Mesendoderm (in vitro differentiated cells): Measurements from ENCODE around the gene CCDC188.

Experiments used
- DNase-seq: peaks from one replicate; pipeline ENCODE4 v3.0.0; 2013
- H2AK5ac ChIP-seq: 2 replicates; pipeline ENCODE4 v1.6.1; 2013; ENCODE audit warnings: low read length, inconsistent platforms
- H2BK120ac ChIP-seq: 2 replicates; pipeline ENCODE4 v1.6.1; 2013; ENCODE audit warnings: low read depth, mild to moderate bottlenecking, low read length, moderate library complexity, mixed read lengths
- H2BK15ac ChIP-seq: replicated peaks from 2 replicates; pipeline ENCODE4 v1.6.1; 2013; ENCODE audit warnings: low read depth, mild to moderate bottlenecking, moderate library complexity
- H2BK5ac ChIP-seq: 2 replicates; pipeline ENCODE4 v1.6.1; 2013; ENCODE audit warnings: low read length, inconsistent platforms
- H3K18ac ChIP-seq: 2 replicates; pipeline ENCODE4 v1.6.1; 2013; ENCODE audit warnings: mild to moderate bottlenecking, low read length, mixed read lengths
- H3K23ac ChIP-seq: one replicate; pipeline ENCODE4 v1.6.1; 2013; ENCODE audit warnings: low read length
- H3K27ac ChIP-seq: 2 replicates; pipeline ENCODE4 v1.5.1; 2013; ENCODE audit warnings: low read depth, mild to moderate bottlenecking, inconsistent platforms, low read length, moderate library complexity
- H3K27me3 ChIP-seq: 2 replicates; pipeline ENCODE4 v1.6.1; 2013; ENCODE audit warnings: low read length, control low read depth, mild to moderate bottlenecking, inconsistent platforms; ENCODE audit not compliant: insufficient read depth, poor library complexity
- H3K36me3 ChIP-seq: 2 replicates; pipeline ENCODE4 v1.6.1; 2013; ENCODE audit warnings: low read length, inconsistent platforms; ENCODE audit not compliant: control insufficient read depth, insufficient read depth
- H3K4ac ChIP-seq: one replicate; pipeline ENCODE4 v1.6.1; 2013; ENCODE audit warnings: low read depth, mild to moderate bottlenecking, low read length, moderate library complexity
- H3K4me1 ChIP-seq: 2 replicates; pipeline ENCODE4 v1.6.1; 2013; ENCODE audit warnings: low read depth, low read length, inconsistent platforms; ENCODE audit not compliant: control insufficient read depth
- H3K4me2 ChIP-seq: 2 replicates; pipeline ENCODE4 v1.6.1; 2013; ENCODE audit warnings: low read length
- H3K4me3 ChIP-seq: 2 replicates; pipeline ENCODE4 v1.5.1; 2013; ENCODE audit warnings: mild to moderate bottlenecking, low read length
- H3K56ac ChIP-seq: one replicate; pipeline ENCODE4 v1.6.1; 2013; ENCODE audit warnings: low read length
- H3K79me1 ChIP-seq: 2 replicates; pipeline ENCODE4 v1.6.1; 2013; ENCODE audit warnings: low read length, inconsistent platforms
- H3K79me2 ChIP-seq: 2 replicates; pipeline ENCODE4 v1.6.1; 2013; ENCODE audit warnings: mild to moderate bottlenecking, low read length; ENCODE audit not compliant: control insufficient read depth, insufficient read depth
- H3K9ac ChIP-seq: 2 replicates; pipeline ENCODE4 v1.6.1; 2013; ENCODE audit warnings: low read length, inconsistent platforms
- H4K5ac ChIP-seq: one replicate; pipeline ENCODE4 v1.6.1; 2013; ENCODE audit warnings: low read length
- H4K8ac ChIP-seq: one replicate; pipeline ENCODE4 v1.6.1; 2013; ENCODE audit warnings: low read depth, mild to moderate bottlenecking, control low read depth, low read length, moderate library complexity
- WGBS: extraction: QIAGEN DNeasy Blood & Tissue Kit; methylation state at CpG from one replicate; pipeline ENCODE4 v1.1.7; 2013; ENCODE audit warnings: low lambda C conversion rate, missing lambda C conversion rate; ENCODE audit not compliant: insufficient coverage; ENCODE audit errors: extremely low coverage; 5-methylcytosine and 5-hydroxymethylcytosine counted together

The CCDC188 gene

GRCh38 chr22:20169253-20169822, 18.5 kb upstream of the CCDC188 start:
- no peak overlapping the region for H3K27ac ChIP-seq
- H3K36me3 ChIP-seq = no peaks in the 10 kb centered on the region
- H3K4me2 ChIP-seq = no peak overlapping the region
- no peak overlapping the region for H3K9ac ChIP-seq
- no peaks in the 10 kb centered on the region for H3K79me2 ChIP-seq
- H3K4ac ChIP-seq = no peak overlapping the region
- no CpG with 5 or more reads among the region's 10 CpGs for WGBS
- no peaks in the 10 kb centered on the region for H3K4me1 ChIP-seq
- no peak overlapping the region for H4K8ac ChIP-seq
- H2BK120ac ChIP-seq = no peak overlapping the region
- no peak overlapping the region for H4K5ac ChIP-seq
- no peaks in the 10 kb centered on the region for H3K79me1 ChIP-seq
- no peaks in the 10 kb centered on the region for H3K27me3 ChIP-seq
- H2AK5ac ChIP-seq = no peak overlapping the region
- DNase-seq = no peak
- no peak overlapping the region for H2BK15ac ChIP-seq
- H3K56ac ChIP-seq = no peak overlapping the region
- H3K23ac ChIP-seq = no peak overlapping the region
- no peak overlapping the region for H3K18ac ChIP-seq
- no peak overlapping the region for H3K4me3 ChIP-seq
- no peak overlapping the region for H2BK5ac ChIP-seq

GRCh38 chr22:20167643-20168322, 16.9 kb upstream of the CCDC188 start:
- Histone ChIP-seq H3K4ac (no peak overlapping the region), H3K18ac (no peak overlapping the region), H3K79me2 (no peaks in the 10 kb centered on the region), H3K36me3 (no peaks in the 10 kb centered on the region), H3K79me1 (no peaks in the 10 kb centered on the region), H3K56ac (no peak overlapping the region), H4K8ac (no peak overlapping the region), H2BK5ac (no peak overlapping the region), H3K4me2 (no peak overlapping the region), H3K4me3 (no peak overlapping the region), H3K27ac (no peak overlapping the region), H3K23ac (no peak overlapping the region), H4K5ac (no peak overlapping the region), H2AK5ac (no peak overlapping the region), H3K9ac (no peak overlapping the region), H3K27me3 (no peaks in the 10 kb centered on the region), H3K4me1 (no peaks in the 10 kb centered on the region), H2BK15ac (no peak overlapping the region), H2BK120ac (no peak overlapping the region)
- WGBS = no CpG with 5 or more reads among the region's 19 CpGs
- DNase-seq = no peak

- Histone ChIP-seq H3K9ac (no peak overlapping the region), H3K79me2 (no peaks in the 10 kb centered on the region), H2BK120ac (no peak overlapping the region), H2BK15ac (no peak overlapping the region), H3K56ac (no peak overlapping the region), H3K4me1 (no peaks in the 10 kb centered on the region), H3K27ac (no peak overlapping the region), H4K5ac (no peak overlapping the region), H3K27me3 (no peaks in the 10 kb centered on the region), H2BK5ac (no peak overlapping the region), H3K4me3 (no peak overlapping the region), H3K4me2 (no peak overlapping the region), H3K36me3 (no peaks in the 10 kb centered on the region), H3K23ac (no peak overlapping the region), H4K8ac (no peak overlapping the region), H3K18ac (no peak overlapping the region), H2AK5ac (no peak overlapping the region), H3K4ac (no peak overlapping the region), H3K79me1 (no peaks in the 10 kb centered on the region)
- no peak for DNase-seq
- no CpG with 5 or more reads among the region's 9 CpGs for WGBS
Observed at GRCh38 chr22:20166703-20167102, 15.8 kb upstream of the CCDC188 start.

GRCh38 chr22:20165913-20166312, 15.1 kb upstream of the CCDC188 start:
- H2BK15ac ChIP-seq = no peak overlapping the region
- H3K36me3 ChIP-seq = no peaks in the 10 kb centered on the region
- H3K9ac ChIP-seq = no peak overlapping the region
- H4K5ac ChIP-seq = no peak overlapping the region
- no peaks in the 10 kb centered on the region for H3K27me3 ChIP-seq
- no peak overlapping the region for H2AK5ac ChIP-seq
- no peaks in the 10 kb centered on the region for H3K79me1 ChIP-seq
- no CpG with 5 or more reads among the region's 7 CpGs for WGBS
- no peak overlapping the region for H3K4ac ChIP-seq
- no peak overlapping the region for H3K23ac ChIP-seq
- no peak overlapping the region for H3K4me2 ChIP-seq
- H4K8ac ChIP-seq = no peak overlapping the region
- no peak for DNase-seq
- no peak overlapping the region for H2BK5ac ChIP-seq
- no peaks in the 10 kb centered on the region for H3K4me1 ChIP-seq
- no peak overlapping the region for H3K18ac ChIP-seq
- H3K4me3 ChIP-seq = no peak overlapping the region
- H2BK120ac ChIP-seq = no peak overlapping the region
- no peak overlapping the region for H3K27ac ChIP-seq
- no peaks in the 10 kb centered on the region for H3K79me2 ChIP-seq
- no peak overlapping the region for H3K56ac ChIP-seq

- Histone ChIP-seq H3K79me2 (no peaks in the 10 kb centered on the region), H3K27ac (no peak overlapping the region), H3K4me2 (no peak overlapping the region), H4K5ac (no peak overlapping the region), H3K36me3 (no peaks in the 10 kb centered on the region), H3K23ac (no peak overlapping the region), H3K4ac (no peak overlapping the region), H2BK120ac (no peak overlapping the region), H2BK5ac (no peak overlapping the region), H3K4me1 (no peaks in the 10 kb centered on the region), H4K8ac (no peak overlapping the region), H3K27me3 (no peaks in the 10 kb centered on the region), H3K9ac (no peak overlapping the region), H3K18ac (no peak overlapping the region), H2BK15ac (no peak overlapping the region), H3K4me3 (no peak overlapping the region), H3K79me1 (no peaks in the 10 kb centered on the region), H3K56ac (no peak overlapping the region), H2AK5ac (no peak overlapping the region)
- WGBS = no CpG with 5 or more reads among the region's 12 CpGs
- DNase-seq = no peak
Observed at GRCh38 chr22:20165421-20165820, 14.6 kb upstream of the CCDC188 start.

GRCh38 chr22:20164863-20165262, 14.0 kb upstream of the CCDC188 start:
- Histone ChIP-seq H3K4me2 (no peak overlapping the region), H3K23ac (no peak overlapping the region), H3K4ac (no peak overlapping the region), H3K27ac (no peak overlapping the region), H3K27me3 (no peaks in the 10 kb centered on the region), H3K18ac (no peak overlapping the region), H3K79me1 (no peaks in the 10 kb centered on the region), H3K9ac (no peak overlapping the region), H2BK5ac (no peak overlapping the region), H3K4me3 (no peak overlapping the region), H3K56ac (no peak overlapping the region), H3K36me3 (no peaks in the 10 kb centered on the region), H4K8ac (no peak overlapping the region), H3K79me2 (no peaks in the 10 kb centered on the region), H2BK120ac (no peak overlapping the region), H3K4me1 (no peaks in the 10 kb centered on the region), H4K5ac (no peak overlapping the region), H2BK15ac (no peak overlapping the region), H2AK5ac (no peak overlapping the region)
- no CpG with 5 or more reads among the region's 11 CpGs for WGBS
- DNase-seq = no peak
